Vagina (tissue), 2 donors: Measurements from ENCODE around the gene P2RX7.

Source experiments
- POLR2A ChIP-seq, 2 donors: fragments of 450-650 bp; IDR thresholded peaks; one replicate each; pipeline ENCODE4 v1.6.1; 2017; ENCODE audit warnings: antibody characterized with exemption in 2 of 2, mild to moderate bottlenecking in 2 of 2, moderate library complexity in 2 of 2
- POLR2AphosphoS5 ChIP-seq, 2 donors: sonication (generic); formaldehyde crosslinking; IDR thresholded peaks; one replicate each; pipeline ENCODE4 v1.9.0; 2017; ENCODE audit warnings: antibody characterized with exemption in 2 of 2, mild to moderate bottlenecking in 2 of 2, low read depth in 1 of 2; ENCODE audit not compliant: insufficient read depth in 1 of 2
- TF ChIP-seq, protein P1 (sequence below), 3 experiments: fragments of 450-650 bp in 2 of 3; fragments of 200-600 bp in 1 of 3; sonication (generic) in 1 of 3; IDR thresholded peaks; one replicate each; pipeline ENCODE4 v1.5.1; 2017 to 2019; ENCODE audit warnings: antibody characterized with exemption in 3 of 3, mild to moderate bottlenecking in 2 of 3, moderate library complexity in 2 of 3

DNA sequence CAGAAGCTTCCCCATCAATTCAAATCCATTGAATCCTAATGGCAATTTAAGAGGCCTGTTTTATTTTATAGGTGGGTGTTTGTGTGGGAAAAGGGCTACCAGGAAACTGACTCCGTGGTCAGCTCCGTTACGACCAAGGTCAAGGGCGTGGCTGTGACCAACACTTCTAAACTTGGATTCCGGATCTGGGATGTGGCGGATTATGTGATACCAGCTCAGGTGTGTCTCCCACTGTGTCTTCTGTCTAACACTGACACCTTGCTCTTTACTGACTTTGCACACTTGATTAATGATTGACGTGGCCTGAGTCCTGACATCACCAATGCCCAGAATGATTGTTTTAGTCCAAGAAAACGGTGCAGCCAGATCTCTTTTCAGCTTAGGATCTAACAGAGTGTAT, 84.4 kb downstream of the P2RX7 start:
- no peak for TF ChIP-seq POLR2A (IDR thresholded peaks at IDR 0.05)
- TF ChIP-seq, protein P1, sequence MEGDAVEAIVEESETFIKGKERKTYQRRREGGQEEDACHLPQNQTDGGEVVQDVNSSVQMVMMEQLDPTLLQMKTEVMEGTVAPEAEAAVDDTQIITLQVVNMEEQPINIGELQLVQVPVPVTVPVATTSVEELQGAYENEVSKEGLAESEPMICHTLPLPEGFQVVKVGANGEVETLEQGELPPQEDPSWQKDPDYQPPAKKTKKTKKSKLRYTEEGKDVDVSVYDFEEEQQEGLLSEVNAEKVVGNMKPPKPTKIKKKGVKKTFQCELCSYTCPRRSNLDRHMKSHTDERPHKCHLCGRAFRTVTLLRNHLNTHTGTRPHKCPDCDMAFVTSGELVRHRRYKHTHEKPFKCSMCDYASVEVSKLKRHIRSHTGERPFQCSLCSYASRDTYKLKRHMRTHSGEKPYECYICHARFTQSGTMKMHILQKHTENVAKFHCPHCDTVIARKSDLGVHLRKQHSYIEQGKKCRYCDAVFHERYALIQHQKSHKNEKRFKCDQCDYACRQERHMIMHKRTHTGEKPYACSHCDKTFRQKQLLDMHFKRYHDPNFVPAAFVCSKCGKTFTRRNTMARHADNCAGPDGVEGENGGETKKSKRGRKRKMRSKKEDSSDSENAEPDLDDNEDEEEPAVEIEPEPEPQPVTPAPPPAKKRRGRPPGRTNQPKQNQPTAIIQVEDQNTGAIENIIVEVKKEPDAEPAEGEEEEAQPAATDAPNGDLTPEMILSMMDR (IDR thresholded peaks at IDR 0.05), result no peak
- TF ChIP-seq POLR2AphosphoS5 (IDR thresholded peaks at IDR 0.05; ENCODE audit: insufficient read depth in 1 of 2, low read depth in 1 of 2), result no peak
